HG03039 (cell line): ENCODE results near the gene PHLPP1.

Experiments
- ATAC-seq: cut with Tn5 transposase; IDR thresholded peaks from one replicate; pipeline ENCODE4 v1.9.1; 2021; ENCODE audit warnings: mild to moderate bottlenecking, moderate library complexity; ENCODE audit not compliant: unreplicated experiment

PHLPP1 gene

DNA sequence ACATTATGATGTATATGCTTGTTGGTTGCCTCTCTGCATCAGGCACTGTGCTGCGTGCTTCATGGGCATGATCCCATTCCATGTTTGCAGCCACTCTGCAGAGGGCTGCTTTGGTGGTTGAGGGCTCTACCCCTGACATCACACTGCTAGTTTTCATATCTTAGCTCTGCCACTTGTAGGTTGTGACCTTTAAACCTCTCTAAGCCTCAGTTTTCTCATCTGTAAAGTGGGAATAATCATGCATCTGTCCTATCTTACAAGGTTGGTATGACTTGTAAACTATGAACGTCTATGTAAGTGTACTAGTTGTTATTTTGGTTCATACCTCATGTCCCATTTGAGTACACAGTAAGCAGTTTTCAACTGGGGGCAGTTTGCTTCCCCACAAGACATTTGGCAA, 260.4 kb downstream of the PHLPP1 start:
- ATAC-seq, result no peak

DNA sequence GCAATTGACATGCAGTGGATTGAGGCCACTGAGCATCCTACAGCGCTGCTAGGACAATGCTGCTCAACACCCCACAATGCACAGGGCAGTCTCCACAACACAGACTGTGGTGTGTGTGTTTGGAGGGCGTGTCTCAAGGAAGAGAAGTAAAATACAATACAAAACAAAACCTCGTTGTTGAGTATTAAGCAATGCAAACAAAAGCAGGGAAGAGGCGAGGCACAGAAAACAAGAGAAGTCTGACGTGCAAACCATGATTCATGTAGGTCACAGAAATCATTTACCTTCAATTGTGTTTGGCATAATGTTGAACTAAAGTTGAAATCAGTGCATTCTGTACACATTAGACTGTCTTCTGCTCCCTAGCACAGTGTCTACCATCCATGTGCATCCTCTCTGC, 260.9 kb downstream of the PHLPP1 start:
- no peak for ATAC-seq

DNA sequence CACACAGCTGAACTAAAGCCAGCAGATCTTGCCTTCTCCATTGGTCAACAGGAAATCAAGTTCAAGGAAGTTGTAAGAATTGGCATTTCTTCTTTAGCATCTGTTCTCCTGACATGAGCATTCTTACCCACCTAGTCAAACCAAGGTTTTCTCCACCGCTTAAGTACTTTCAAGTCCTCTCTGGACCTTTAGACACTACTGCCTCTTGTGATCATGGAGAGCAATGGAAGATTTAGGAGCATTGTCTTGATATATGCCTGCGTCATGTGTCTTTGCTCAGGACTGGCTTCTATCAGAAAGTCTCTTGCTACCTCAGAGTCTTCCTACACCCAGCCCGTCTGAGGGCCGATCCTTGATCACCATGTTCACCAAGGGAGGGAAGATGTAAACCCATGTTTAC, 262.2 kb downstream of the PHLPP1 start:
- no peak for ATAC-seq

DNA sequence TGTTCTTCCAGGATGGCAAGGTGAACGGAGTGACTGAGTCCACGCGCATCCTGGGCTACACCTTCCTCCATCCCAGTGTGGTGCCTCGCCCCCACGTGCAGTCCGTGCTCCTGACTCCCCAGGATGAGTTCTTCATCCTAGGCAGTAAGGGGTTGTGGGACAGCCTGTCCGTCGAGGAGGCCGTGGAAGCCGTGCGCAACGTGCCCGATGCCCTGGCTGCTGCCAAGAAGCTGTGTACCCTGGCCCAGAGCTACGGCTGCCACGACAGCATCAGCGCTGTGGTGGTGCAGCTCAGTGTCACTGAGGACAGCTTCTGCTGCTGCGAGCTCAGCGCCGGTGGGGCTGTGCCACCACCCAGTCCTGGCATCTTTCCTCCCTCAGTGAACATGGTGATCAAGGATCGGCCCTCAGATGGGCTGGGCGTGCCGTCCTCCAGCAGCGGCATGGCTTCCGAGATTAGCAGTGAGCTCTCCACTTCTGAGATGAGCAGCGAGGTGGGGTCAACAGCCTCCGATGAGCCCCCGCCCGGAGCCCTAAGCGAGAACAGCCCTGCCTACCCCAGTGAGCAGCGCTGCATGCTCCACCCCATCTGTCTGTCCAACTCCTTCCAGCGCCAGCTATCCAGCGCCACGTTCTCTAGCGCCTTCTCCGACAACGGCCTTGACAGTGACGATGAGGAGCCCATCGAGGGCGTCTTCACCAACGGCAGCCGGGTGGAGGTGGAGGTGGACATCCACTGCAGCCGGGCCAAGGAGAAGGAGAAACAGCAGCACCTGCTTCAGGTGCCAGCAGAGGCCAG, 263.1 kb downstream of the PHLPP1 start:
- no peak for ATAC-seq

DNA sequence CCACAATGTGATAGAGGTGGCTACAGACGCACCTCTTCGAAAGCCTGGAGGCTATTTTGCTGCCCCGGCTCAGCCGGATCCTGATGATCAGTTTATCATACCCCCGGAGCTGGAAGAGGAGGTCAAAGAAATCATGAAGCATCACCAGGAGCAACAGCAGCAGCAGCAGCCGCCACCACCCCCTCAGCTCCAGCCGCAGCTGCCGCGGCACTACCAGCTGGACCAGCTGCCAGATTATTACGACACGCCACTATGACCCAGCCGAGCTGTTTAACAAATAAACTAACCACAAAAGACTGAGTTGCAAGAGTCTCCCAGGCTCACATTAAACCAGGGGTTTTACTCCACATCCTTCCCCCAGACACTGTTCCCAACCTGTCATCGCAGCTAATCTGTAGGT, 263.8 kb downstream of the PHLPP1 start:
- ATAC-seq, result no peak

DNA sequence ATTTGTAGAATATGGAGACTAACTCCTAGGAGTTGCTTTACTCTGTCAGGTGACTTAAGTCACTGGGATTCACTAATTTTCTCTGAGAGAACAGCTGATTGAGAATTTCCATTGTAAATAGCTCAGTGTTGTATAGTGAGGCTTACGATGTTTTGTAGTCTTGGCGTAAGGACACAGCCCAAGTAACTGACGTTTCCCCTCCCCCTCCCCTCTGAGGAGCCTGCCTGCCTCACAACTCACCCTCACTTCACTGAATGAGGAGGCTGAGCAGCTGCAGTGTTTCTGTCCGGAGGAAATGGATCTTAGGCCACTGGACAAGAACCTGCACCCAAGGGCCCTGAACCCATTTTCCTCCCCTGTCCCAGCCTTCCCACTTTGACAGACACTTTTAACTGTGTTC, 264.6 kb downstream of the PHLPP1 start:
- ATAC-seq, result no peak

DNA sequence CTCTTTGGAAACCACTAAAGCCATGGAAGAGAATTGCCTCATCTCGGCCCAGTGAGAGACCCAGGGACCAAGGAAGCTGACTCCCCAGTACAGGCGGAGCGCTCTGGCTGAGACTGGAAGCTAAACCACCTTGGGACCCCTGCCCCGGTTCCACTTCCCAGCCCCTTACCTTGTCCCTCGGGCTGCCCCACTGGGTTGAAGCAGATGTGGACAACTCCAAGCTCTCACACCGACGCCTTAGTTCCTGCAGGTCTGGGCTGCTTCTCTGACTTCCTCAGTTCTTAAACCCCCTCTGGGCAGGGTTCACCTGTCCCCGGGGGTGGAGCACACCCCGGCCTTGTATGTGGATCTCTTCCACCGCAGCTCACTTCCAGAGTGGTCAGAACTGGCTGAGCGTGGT, 266.2 kb downstream of the PHLPP1 start:
- no peak for ATAC-seq

DNA sequence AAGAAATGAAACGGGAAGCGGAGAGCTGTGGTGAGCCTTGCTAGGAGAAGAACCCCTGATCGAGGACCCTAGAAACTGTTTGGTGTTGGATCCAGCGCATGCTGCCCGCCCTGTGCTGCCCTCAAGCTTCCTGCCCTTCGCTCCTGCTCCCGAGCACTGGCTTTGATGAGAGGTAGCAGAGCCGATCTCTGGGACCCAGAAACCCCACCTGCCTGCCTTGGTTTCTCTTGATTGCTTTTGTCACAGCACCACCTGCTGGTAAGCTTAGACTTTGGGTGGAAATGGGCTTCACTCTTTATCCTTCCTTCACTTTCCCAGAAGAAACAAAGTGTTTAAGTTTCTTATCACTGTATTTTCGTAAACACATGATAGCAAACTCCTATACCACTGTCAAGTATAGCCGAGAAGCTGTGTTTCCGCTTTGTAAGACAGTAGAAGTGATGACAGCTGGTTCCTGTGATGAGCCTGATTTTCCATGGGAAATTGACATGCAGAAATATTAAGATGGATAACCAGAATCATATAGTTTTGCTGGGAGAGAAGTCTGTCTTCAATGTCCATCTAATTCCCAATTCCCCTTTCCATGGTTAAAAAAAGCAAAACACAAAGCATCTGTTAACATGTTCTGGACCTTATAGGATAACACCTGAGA, 267.4 kb downstream of the PHLPP1 start:
- no peak for ATAC-seq

DNA sequence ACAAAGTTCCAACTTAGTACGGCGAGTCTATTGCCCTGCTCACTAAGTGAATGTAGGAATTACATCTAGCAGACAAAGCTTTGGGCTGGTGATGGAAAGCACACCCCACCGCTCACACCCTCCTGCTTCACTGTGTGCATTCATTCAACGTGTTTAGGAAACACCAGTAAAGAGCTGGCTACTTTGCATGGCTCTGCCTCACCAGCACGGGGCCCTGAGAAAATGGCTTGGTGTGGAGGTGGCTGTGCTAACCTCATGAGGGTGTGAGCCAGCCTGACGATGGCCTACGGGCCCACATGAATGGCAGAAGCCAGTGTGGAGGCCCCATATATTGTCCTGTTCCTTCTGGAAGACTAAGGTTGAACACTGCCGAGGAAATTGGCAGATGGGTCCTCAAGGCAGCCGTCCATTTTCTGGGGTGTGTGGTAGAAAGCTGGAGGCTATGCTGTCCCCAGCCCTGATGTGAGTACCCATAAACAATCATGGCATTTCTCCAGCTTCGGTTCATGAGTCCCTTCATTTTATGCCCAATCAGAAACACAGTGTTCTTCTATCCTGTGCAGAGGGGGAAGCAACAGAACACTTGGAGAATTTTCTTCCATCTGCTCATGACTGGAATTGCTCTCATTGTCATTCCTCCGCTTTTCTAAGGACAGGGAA, 269.4 kb downstream of the PHLPP1 start:
- no peak for ATAC-seq

DNA sequence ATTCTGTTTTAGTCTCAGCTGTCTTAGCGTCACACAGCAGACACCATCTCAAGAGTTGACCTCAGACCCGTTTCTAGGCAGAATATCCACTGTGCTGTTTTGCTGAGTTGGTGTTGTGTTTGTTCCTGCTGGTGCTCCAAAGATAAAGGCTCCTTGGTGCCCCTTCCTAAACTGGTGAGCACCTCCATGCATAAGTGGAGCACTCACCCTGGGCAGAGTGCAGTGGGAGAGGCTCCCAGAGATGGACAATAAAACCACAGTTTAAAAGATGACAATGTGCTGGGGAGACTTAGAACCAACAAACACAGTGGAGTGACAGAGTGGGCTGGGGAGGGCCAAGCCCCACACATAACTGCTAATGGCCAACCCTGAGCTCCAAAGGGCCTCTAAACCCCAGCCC, 271.1 kb downstream of the PHLPP1 start:
- ATAC-seq, result no peak

DNA sequence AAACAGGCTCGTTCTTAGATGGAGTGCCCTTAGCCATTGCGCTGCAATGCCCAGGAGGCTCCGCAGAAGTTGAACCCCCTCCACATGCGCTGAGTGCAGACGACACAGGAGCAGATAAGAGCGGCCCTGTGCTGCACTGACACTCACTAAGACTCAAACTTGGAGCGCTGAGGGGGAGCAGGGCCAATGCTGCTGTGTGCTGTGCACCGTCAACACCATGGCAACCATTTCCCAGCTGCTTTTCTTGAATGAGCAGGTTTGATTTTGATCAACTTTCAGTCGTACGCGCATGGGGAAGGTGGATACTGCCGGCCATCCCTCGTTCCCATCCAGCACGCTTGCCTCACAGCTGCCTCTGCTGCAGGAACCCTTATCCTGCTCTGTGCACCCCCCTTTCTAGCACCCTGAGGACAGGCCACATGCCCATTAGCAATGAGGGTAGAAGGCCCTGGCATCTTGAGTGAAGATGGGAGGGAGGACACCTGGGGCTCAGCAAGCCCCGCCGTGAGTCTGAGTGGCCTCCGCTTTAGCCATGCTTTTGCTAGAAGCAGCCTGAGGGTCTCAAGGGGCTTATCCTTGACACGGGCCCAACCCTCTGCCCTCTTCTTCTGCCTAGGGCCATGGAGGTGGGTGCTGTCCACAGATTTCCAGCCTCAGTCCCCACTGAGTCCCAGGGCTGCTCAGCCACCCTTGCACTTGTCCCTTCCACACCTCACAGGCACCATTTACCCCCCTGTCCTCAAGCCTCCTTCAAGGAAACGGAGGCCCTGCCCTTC, 271.9 kb downstream of the PHLPP1 start:
- no peak for ATAC-seq

DNA sequence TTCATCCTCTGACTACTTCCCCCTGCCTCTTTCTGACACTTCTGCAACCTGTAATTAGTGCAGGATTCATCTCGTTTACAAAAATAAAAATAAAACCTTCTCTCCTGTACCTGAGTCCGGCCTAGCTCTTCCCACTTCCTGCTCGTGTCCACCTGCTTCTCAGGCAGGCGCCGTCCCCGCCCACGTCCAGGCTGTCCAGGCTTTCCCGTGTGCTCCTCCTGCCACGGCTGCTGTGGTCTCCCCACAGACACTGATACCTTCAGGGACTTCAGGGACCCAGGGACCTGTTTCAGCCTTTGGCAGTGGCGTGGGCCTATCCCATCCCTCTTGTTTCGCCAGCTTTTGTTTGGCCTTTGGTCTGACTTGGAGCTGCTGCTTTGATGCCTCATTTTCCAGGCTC, 272.5 kb downstream of the PHLPP1 start:
- ATAC-seq, result no peak

DNA sequence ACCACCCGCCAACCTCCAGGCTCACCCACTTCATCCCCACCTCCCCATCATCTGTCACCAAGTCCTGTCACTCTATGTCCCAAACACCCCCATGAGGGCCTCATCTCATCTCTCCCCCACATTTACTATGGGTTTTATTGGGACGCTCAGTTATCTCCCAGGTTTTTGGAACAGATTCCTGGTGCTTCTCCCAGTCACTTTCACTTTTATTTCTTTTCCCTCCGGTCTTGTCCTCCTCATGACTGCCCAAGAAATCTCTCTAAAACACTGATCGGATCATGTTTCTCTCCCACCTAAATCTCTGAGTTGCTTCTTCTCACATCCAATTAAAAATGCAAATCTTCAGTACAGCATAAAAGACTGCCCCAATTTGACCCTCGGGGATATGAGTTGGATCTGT, 273.1 kb downstream of the PHLPP1 start:
- ATAC-seq, result no peak

DNA sequence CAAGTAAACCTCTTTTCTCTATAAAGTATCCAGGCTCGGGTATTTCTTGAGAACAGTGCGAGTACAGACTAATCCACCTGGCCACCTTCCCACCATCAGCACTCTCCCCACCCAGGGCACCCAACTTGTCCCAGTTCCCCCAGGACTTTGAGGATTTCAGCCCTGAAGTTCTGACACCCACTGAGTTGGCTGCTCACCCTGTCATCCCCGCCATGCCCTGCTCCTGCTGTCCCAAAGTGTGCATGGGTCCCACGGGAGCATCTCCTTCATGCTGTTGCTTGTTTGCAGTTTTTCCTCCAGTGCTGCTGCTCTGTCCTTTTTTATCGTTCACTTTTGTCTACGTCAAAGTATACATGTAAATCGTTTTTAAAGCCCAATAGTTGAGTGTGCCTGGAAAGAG, 273.9 kb downstream of the PHLPP1 start:
- no peak for ATAC-seq

DNA sequence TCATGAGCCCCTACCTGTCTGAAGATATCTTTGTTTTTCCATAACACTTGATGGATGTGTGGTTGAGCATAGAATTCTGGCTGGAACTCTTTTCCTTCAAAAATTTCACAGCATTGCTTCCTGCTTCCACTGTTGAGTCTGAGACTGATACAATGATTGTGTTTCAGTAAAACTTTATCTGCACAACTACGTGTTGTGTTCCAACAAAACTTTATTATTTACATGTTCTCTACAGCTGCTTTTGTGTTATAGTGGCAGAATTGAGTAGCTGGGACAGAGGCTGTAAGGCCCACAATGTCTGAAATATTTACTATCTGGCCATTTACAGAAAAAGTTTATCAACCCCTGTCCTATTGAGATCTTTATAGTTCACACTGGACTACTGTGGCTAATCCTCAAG, 275.3 kb downstream of the PHLPP1 start:
- ATAC-seq, result no peak

DNA sequence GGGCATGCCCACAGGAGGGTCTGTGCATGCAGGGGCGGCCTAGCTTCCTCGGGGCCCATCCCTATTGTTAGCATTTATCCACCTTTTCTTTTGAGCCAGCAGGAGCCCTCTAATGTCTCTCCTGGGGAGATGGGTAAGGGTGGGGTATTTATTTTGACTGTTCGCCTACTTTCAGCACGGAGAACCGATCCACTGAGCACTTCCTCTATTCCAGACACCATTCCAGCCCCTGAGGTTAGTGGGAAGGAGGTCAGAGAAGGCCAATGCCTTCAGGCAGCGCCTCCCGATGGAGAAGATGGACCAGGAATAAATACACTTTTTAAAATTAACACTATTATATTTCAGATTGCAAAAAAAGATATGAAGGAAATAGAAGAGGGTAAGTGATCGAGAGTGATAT, 276.0 kb downstream of the PHLPP1 start:
- ATAC-seq, result no peak

DNA sequence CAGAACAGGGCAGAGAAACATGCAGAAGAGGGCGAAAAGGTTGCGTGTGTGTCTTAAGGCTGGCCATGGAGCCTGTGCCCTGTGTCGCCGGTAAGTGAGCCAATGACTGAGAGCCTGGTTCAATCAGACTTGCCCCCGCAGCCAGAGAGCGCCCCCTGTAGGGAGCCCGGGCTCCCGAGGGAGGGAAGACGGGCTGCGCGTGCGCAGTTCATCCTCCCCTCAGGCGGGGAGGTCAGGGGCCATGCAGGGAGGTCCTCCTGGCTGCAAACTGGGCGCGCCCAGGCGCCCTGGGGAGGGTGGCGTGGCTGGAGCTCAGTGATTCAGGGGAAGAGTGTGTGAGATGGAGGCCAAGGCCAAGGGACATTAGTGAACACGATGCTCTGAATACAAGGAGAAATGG, 276.6 kb downstream of the PHLPP1 start:
- no peak for ATAC-seq

DNA sequence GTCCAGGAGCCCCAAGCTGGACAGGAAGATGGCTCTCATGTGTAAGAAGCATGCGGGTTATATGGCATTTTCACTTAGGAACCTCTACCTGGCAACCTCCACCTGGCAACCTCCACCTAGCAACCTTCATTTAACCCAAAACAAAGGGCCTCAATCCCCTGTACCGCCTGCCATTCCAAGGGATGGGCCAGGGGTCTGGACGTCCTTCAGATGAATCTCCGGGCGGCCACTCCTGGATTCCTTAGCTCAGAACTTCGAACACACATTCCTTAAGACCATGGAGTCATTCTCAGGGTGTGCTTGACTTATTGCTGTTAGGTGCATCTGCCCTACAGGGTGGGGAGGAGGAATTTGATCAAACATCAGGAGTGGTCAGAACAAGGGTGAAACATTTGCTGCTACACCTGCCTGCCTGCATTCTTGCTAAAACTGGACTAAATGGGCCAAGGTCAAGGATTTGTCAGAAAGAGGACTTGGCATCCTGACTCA, 277.6 kb downstream of the PHLPP1 start:
- ATAC-seq, result no peak

DNA sequence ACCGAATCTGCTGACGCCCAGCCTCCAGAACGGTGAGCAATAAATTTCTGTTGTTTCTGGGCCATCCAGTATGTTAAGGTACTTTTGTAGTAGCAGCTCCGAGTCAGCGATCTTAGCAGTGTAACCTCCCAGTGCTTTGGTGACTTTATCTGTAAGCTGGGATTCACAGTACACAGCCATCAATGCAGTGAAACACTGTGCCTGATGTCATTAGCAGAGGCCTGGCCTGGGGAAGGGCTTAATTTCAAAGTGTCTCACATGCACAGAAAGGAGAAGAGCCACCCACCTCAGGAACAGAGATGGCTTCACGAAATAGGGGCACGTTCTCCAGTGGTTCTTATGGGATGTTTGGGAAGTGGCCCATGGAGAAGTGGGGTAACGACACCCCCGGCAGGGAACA, 281.2 kb downstream of the PHLPP1 start:
- no peak for ATAC-seq

DNA sequence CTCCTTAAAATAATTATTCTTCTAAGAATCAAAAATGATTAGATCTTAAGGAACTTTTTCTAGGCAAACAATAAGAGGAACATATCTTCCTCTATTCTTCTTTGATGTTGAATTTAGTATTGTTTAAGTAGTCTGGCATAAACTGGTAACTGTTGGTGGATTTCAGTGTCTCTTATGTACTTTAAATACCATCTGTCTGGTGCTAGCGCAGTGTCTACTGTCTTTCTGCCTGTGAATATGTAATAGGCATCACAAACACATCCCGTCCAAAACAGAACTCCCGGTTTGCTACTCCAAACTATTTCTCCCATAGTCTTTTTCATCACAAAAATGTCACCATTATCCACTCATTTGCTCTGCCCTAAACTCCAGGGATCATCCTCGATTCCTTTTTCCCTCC, 281.7 kb downstream of the PHLPP1 start:
- no peak for ATAC-seq

DNA sequence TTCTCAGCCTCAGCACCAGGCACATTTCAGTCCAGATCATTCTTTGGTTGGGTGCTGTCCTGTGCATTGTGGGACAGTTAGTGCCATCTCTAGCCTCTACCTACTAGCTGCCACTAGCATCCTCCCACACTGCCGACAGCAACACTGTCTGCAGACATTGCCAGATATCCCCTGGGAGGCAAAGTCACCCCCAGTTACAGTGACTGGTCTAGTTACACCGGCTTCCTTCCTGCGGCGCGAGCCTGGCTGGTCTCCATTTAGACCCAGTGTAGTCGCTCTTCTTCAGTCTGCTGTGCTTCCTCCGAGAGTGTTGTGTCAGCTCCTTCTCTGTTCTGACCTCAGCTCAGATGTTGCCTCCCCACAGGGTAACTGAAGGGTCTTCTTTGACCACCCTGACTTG, 283.1 kb downstream of the PHLPP1 start:
- no peak for ATAC-seq
